Activated CD8-positive, alpha-beta memory T cell treated with anti-CD3 and anti-CD28 coated beads, Interleukin-2, amount 50 U/mL, for 24 hours (primary cell): ENCODE data around the gene DAB2IP.
"Not testable (repeated sequence)": the region's sequence is repeated elsewhere in the genome, so short reads cannot be mapped to it uniquely, and the experiment has no call there.

Source experiments
- DNase-seq: peaks from one replicate; pipeline ENCODE4 v3.0.0-alpha.2; 2020; ENCODE audit errors: extremely low read depth

The DAB2IP gene

DNA sequence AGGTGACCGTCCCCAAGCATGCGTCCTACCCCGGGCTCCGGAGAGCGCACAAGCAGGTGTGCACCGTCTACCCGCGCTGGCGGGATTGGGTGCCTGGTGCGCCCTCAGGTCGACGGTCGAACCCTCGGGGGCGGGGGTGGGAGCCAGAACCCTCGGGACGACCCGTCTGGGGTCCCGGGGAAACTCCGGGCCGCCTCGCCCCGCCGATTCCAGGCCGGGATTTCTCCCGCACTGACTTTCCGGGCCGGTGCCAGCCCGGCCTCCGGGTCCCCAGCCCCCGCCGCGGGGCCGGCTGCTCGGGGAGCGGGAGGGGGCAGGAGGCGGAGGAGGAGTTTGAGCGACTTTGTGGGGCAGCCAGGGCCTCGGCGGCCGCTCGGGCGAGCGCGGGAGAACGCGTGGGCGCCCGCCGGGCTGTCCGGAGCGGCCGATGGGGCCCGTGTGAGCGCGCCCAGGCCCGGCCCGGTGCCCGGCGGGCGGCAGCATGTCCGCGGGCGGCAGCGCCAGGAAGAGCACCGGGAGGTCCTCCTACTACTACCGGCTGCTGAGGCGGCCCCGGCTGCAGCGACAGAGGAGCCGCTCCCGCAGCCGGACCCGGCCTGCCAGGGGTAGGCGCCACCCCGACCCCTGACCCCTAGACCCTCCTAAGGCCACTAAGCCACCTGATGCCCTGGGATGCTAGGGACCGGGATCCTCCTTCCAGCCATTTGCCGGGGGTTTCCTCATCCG is at the start of gene DAB2IP:
DAB2IP (plus strand) TSS at position 340 of the 726 bp plus-strand sequence; CDS start at position 482, 142 bp downstream.
- DNase-seq = no peak

DNA sequence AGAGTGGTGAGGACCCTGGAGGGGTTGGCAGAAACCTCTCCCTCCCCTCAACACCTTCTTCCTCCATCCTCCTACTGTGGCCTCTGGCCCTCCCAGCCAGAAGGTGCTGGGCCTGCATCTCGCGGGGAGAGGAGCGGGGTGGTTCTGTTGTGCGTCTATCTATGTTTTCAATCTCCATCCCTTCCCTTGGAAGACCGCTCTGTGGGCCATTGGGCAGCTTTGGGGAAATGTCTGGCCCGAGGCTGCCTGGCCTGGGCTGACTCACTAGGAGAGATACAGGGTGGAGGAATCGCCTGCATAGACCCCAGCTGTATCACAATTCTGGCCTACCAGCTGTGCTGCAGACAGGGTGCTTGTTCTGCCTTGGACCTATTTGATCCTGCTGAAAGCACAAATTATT is 48.4 kb upstream of the DAB2IP start:
- no peak for DNase-seq

- no peak for DNase-seq
Measured at GRCh38 chr9:121604242-121604641, 47.2 kb upstream of the DAB2IP start.

GRCh38 chr9:121604654-121605053 is 46.8 kb upstream of the DAB2IP start:
- DNase-seq = no peak

GRCh38 chr9:121607434-121608167 is 43.8 kb upstream of the DAB2IP start:
- DNase-seq = no peak

GRCh38 chr9:121608168-121608853 is 43.1 kb upstream of the DAB2IP start:
- DNase-seq = no peak

- DNase-seq = no peak
Measured at GRCh38 chr9:121609822-121610637, 41.4 kb upstream of the DAB2IP start.

GRCh38 chr9:121610638-121610953 is 40.8 kb upstream of the DAB2IP start:
- no peak for DNase-seq

GRCh38 chr9:121612511-121612998 is 38.9 kb upstream of the DAB2IP start:
- no peak for DNase-seq

GRCh38 chr9:121613009-121613752 is 38.3 kb upstream of the DAB2IP start:
- no peak for DNase-seq

- no peak for DNase-seq
Measured at GRCh38 chr9:121616123-121616755, 35.2 kb upstream of the DAB2IP start.

GRCh38 chr9:121618504-121618903 is 32.9 kb upstream of the DAB2IP start:
- no peak for DNase-seq

DNA sequence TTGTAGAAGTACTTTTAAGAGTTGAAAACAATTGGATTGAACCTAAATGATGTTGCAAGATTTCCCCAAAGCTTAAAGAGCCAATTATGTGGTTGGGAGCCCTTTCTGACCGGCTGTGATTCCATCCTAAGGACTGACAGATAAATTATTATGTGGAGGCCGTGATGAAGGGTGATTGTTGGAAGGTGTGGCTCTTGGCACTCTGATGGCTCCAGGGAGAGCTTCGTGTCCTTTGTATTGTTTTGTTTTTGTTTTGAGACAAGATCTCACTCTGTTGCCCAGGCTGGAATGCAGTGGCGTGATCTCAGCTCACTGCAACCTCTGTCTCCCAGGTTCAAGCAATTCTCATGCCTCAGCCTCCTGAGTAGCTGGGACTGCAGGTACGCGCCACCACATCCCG is 32.5 kb upstream of the DAB2IP start:
- not testable (repeated sequence) for DNase-seq

DNA sequence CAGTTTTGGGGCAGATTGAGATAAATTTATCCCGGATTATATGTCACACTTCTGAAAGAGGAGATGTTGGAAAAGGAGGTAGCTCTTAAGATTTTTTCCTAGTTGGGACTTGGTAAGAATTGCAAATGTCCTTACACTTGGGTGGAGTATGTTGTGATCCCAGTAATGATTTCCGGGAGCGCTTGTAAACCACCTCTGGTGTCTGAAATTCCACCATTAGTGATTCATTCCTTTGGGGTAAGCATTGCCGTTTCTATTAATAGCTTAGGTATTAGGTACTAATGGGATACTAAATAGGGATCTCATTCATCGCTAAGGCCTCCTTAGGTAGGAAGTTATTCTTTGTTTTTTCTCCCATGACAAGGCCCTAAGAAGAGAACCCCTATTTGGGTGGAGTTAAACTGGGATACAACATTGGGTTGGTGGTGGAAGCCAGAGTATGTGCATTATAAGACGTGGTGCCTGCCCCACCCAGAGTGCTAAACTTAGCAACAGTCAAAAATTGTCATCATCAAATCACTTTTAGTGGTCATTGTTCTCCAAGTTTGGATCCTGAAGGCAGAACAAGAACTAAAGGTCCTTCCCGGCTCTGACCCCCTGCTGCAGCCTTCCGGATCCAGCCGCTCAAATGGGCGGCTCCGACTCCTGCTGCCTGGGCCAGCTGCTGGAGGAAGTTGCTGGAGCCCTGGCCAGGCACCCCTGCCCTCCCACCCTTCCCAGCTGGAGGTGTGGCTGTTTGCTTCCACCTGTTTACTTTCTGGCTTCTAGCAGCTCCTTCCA is 31.7 kb upstream of the DAB2IP start:
- DNase-seq = no peak

DNA sequence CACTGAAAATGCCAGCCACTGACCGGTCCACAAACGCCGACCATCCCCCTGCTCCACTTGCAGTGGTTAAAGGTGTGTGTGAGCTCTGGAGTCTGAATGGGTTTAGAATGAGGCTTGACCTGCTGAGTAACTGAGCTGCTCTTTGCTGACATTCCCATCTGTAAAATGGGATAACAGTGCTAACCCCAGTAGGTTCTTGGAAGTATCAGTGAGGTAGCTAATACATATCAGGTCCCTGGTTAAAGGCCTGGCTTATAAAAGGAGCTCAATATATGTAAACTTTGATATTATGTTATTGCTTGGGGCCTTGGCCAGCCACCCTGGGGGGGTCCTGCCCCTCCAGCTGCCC is 31.1 kb upstream of the DAB2IP start:
- no peak for DNase-seq

DNA sequence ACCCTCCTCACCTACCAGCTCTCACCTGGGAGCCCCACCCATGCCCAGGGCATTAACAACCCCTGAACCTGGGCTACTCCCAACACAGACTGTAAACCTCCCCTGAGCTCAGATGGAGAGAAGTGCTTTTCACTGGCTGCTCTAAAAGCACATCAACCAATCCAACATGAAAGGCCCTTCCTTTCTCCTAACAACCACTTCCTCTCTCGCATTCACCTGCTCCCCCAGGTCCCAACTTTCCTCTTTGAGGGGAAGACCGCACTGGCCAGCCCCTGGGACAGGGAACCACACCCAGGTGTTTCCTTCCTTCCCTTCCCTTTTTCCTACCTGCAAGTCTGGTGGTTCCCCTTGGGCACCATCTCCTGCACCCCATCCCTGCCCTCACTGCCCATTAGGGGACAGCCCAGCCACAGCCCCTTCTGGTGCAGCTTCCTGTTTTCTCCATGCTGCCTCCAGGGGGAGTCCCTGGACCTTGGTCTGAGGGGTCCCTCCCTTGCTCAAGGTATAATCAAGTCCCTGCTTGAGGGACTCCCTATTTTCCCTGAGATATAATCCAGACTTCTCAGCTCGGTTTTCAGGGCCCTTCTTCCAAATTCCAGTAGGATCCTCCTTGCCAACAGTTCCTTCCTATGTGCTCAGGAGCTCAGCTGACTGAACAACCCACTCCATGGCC is 30.5 kb upstream of the DAB2IP start:
- no peak for DNase-seq

DNA sequence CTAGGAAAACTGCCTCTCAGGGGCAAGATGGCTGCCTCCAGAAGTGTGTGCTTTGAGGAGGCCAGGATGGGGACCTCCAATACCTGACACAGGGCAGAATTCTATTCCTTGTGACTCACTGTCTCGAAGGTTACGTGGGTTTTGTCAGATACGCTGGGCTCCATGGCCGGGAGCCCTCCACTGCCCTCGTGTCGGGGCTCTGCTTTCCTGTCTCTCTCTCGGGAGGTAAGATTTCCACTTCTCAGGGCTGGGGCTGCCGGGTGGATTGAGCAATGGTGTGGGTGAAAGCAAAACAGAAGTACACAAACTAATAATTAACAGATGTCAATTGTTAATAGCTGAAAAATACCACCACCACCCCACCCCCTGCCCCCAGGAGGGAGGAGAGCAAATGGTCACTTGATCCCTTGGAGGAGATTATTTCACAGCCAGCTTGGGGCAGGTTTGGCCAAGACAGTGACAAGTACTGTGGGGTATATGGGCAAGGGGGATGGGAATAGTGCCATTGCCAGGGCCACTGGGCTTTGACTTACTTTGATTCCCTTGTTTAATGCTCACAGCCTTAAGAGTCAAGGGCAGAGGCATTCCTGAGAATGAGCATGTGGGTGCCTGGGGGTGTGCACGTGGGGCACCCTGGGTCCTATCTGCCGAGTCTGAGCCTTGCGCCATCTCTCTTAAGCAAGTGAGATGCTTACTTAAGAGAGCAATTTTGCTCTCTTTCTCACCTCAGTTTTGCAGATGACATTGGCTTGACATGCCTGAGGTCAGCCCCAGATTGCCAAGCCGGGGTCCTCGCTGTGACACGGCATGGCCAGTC is 28.8 kb upstream of the DAB2IP start:
- no peak for DNase-seq

- DNase-seq = not testable (repeated sequence)
Measured at GRCh38 chr9:121623430-121623829, 28.0 kb upstream of the DAB2IP start.

GRCh38 chr9:121625590-121625989 is 25.8 kb upstream of the DAB2IP start:
- DNase-seq = no peak
